Mesenchymal stem cell (in vitro differentiated cells and primary cell): ENCODE measurements around the gene MACROD2.

Experiments used
- DNase-seq: peaks from one replicate; pipeline ENCODE4 v3.0.0-alpha.2; 2013
- H2AFZ ChIP-seq: one replicate; pipeline ENCODE4 v1.6.1; 2013; ENCODE audit warnings: low read depth, mild to moderate bottlenecking, control low read depth, inconsistent platforms, low read length, moderate library complexity
- H2AK5ac ChIP-seq: 2 replicates; pipeline ENCODE4 v1.6.1; 2013; ENCODE audit warnings: low read length, moderate library complexity, mild to moderate bottlenecking, inconsistent platforms; ENCODE audit not compliant: severe bottlenecking
- H2BK120ac ChIP-seq: one replicate; pipeline ENCODE4 v1.6.1; 2013; ENCODE audit warnings: low read depth, mild to moderate bottlenecking, inconsistent platforms, low read length, moderate library complexity
- H2BK12ac ChIP-seq, 2 experiments: one replicate each; pipeline ENCODE4 v1.6.1; 2013; ENCODE audit warnings: inconsistent platforms in 2 of 2, low read length in 2 of 2, mild to moderate bottlenecking in 2 of 2, moderate library complexity in 2 of 2, control low read depth in 1 of 2
- H2BK15ac ChIP-seq: one replicate; pipeline ENCODE4 v1.6.1; 2013; ENCODE audit warnings: mild to moderate bottlenecking, low read depth, inconsistent platforms; ENCODE audit not compliant: poor library complexity, severe bottlenecking
- H2BK5ac ChIP-seq: 2 replicates; pipeline ENCODE4 v1.6.1; 2013; ENCODE audit warnings: low read depth, mild to moderate bottlenecking, low read length, control low read depth, inconsistent platforms; ENCODE audit not compliant: poor library complexity, severe bottlenecking
- H3K14ac ChIP-seq, 2 experiments: one replicate each; pipeline ENCODE4 v1.6.1; 2013; ENCODE audit warnings: inconsistent platforms in 2 of 2, low read length in 2 of 2, control low read depth in 1 of 2, mild to moderate bottlenecking in 1 of 2, moderate library complexity in 1 of 2
- H3K18ac ChIP-seq, 2 experiments: one replicate each; pipeline ENCODE4 v1.6.1; 2013; ENCODE audit warnings: inconsistent platforms in 2 of 2, low read length in 2 of 2, control low read depth in 1 of 2, low read depth in 1 of 2, mild to moderate bottlenecking in 1 of 2
- H3K23ac ChIP-seq, 2 experiments: one replicate each; pipeline ENCODE4 v1.6.1; 2013; ENCODE audit warnings: inconsistent platforms in 2 of 2, low read length in 2 of 2, mild to moderate bottlenecking in 2 of 2, moderate library complexity in 2 of 2, control low read depth in 1 of 2
- H3K27ac ChIP-seq: 2 replicates; pipeline ENCODE4 v1.5.1; 2013; ENCODE audit warnings: mild to moderate bottlenecking, moderate library complexity, low read length, control low read depth, inconsistent platforms; ENCODE audit not compliant: poor library complexity, severe bottlenecking
- H3K27me3 ChIP-seq, 2 experiments: 2 replicates each; pipeline versions ENCODE4 v1.6.1 to v1.7.0; 2013; ENCODE audit warnings: low read length in 2 of 2, mild to moderate bottlenecking in 2 of 2, moderate library complexity in 2 of 2, control low read depth in 1 of 2, inconsistent platforms in 1 of 2; ENCODE audit not compliant: control insufficient read depth in 1 of 2, insufficient read depth in 1 of 2
- H3K36me3 ChIP-seq, 2 experiments: 2 replicates each; pipeline versions ENCODE4 v1.6.1 to v1.7.0; 2013; ENCODE audit warnings: low read length in 2 of 2, control low read depth in 1 of 2, inconsistent platforms in 1 of 2, low read depth in 1 of 2, mild to moderate bottlenecking in 1 of 2; ENCODE audit not compliant: insufficient read depth in 2 of 2, control insufficient read depth in 1 of 2
- H3K4ac ChIP-seq, 2 experiments: one replicate each; pipeline ENCODE4 v1.6.1; 2013; ENCODE audit warnings: inconsistent platforms in 2 of 2, low read length in 2 of 2, mild to moderate bottlenecking in 2 of 2, moderate library complexity in 2 of 2, control low read depth in 1 of 2, low read depth in 1 of 2
- H3K4me1 ChIP-seq: 2 replicates; pipeline ENCODE4 v1.6.1; 2013; ENCODE audit warnings: low read depth, low read length, control low read depth; ENCODE audit not compliant: control insufficient read depth, insufficient read depth
- H3K4me2 ChIP-seq: 2 replicates; pipeline ENCODE4 v1.6.1; 2013; ENCODE audit warnings: low read length, mild to moderate bottlenecking, inconsistent platforms; ENCODE audit not compliant: poor library complexity, severe bottlenecking
- H3K4me3 ChIP-seq, 2 experiments: 2 replicates each; pipeline versions ENCODE4 v1.5.1 to v1.7.0; 2013; ENCODE audit warnings: low read length in 2 of 2, mild to moderate bottlenecking in 2 of 2, control low read depth in 1 of 2, low read depth in 1 of 2; ENCODE audit not compliant: insufficient read depth in 1 of 2
- H3K79me1 ChIP-seq: replicated peaks from 2 replicates; pipeline ENCODE4 v1.6.1; 2013; ENCODE audit warnings: mild to moderate bottlenecking, control low read depth, low read length, inconsistent platforms; ENCODE audit not compliant: poor library complexity, severe bottlenecking
- H3K9ac ChIP-seq: 2 replicates; pipeline ENCODE4 v1.7.0; 2013; ENCODE audit warnings: mild to moderate bottlenecking, low read length, moderate library complexity
- H3K9me3 ChIP-seq: 2 replicates; pipeline ENCODE4 v1.7.0; 2013; ENCODE audit warnings: mild to moderate bottlenecking, low read length; ENCODE audit not compliant: control insufficient read depth
- H4K8ac ChIP-seq: one replicate; pipeline ENCODE4 v1.6.1; 2013; ENCODE audit warnings: inconsistent platforms, mild to moderate bottlenecking, low read length, moderate library complexity
- H4K91ac ChIP-seq: one replicate; pipeline ENCODE4 v1.6.1; 2013; ENCODE audit warnings: mild to moderate bottlenecking, low read length, inconsistent platforms
- WGBS: methylation state at CpG from one replicate; pipeline ENCODE4 v1.1.7; 2013; ENCODE audit warnings: mixed read lengths; 5-methylcytosine and 5-hydroxymethylcytosine counted together

MACROD2 gene

GRCh38 chr20:15767586-15767985, 1772.3 kb downstream of the MACROD2 start:
- Histone ChIP-seq H3K27ac (no peak overlapping the region), H4K8ac (no peak overlapping the region), H3K9ac (no peak overlapping the region), H2BK120ac (no peak overlapping the region), H3K4me2 (no peak overlapping the region), H4K91ac (no peak overlapping the region), H2AK5ac (no peak overlapping the region), H2BK12ac (no peak overlapping the region), H3K36me3 (no peaks in the 10 kb centered on the region), H3K18ac (no peak overlapping the region), H3K9me3 (no peaks in the 10 kb centered on the region), H3K4me1 (no peaks in the 10 kb centered on the region), H3K23ac (no peak overlapping the region), H2BK15ac (no peak overlapping the region), H2AFZ (no peak overlapping the region), H2BK5ac (no peak overlapping the region), H3K4ac (no peak overlapping the region), H3K14ac (no peak overlapping the region), H3K79me1 (no peaks in the 10 kb centered on the region), H3K4me3 (no peak overlapping the region), H3K27me3 (no peaks in the 10 kb centered on the region)
- DNase-seq = no peak
- no CpG with 5 or more reads among the region's 1 CpG for WGBS

- Histone ChIP-seq H3K79me1 (no peaks in the 10 kb centered on the region), H2AK5ac (no peak overlapping the region), H3K36me3 (no peaks in the 10 kb centered on the region), H2BK120ac (no peak overlapping the region), H3K9ac (no peak overlapping the region), H3K4me3 (no peak overlapping the region), H3K27ac (no peak overlapping the region), H2AFZ (no peak overlapping the region), H2BK15ac (no peak overlapping the region), H2BK12ac (no peak overlapping the region), H2BK5ac (no peak overlapping the region), H3K4me2 (no peak overlapping the region), H3K4me1 (no peaks in the 10 kb centered on the region), H3K23ac (no peak overlapping the region), H4K8ac (no peak overlapping the region), H4K91ac (no peak overlapping the region), H3K4ac (no peak overlapping the region), H3K14ac (no peak overlapping the region), H3K27me3 (no peaks in the 10 kb centered on the region), H3K18ac (no peak overlapping the region), H3K9me3 (no peaks in the 10 kb centered on the region)
- no peak for DNase-seq
- 80% methylated on average over 2 of the region's 3 CpGs for WGBS
These were observed 1772.9 kb downstream of the MACROD2 start for GRCh38 chr20:15767999-15768741.

- H3K27ac ChIP-seq = no peak overlapping the region
- no peak for DNase-seq
- H3K14ac ChIP-seq = no peak overlapping the region
- no peak overlapping the region for H3K4ac ChIP-seq
- no peak overlapping the region for H4K91ac ChIP-seq
- no peaks in the 10 kb centered on the region for H3K4me1 ChIP-seq
- H3K4me2 ChIP-seq = no peak overlapping the region
- H4K8ac ChIP-seq = no peak overlapping the region
- H3K27me3 ChIP-seq = no peaks in the 10 kb centered on the region
- no peak overlapping the region for H2BK5ac ChIP-seq
- no CpG with 5 or more reads among the region's 3 CpGs for WGBS
- no peak overlapping the region for H3K4me3 ChIP-seq
- H2AFZ ChIP-seq = no peak overlapping the region
- no peaks in the 10 kb centered on the region for H3K36me3 ChIP-seq
- no peak overlapping the region for H2BK15ac ChIP-seq
- no peak overlapping the region for H3K9ac ChIP-seq
- no peak overlapping the region for H3K18ac ChIP-seq
- H3K9me3 ChIP-seq = no peaks in the 10 kb centered on the region
- H3K23ac ChIP-seq = no peak overlapping the region
- H2BK12ac ChIP-seq = no peak overlapping the region
- no peak overlapping the region for H2BK120ac ChIP-seq
- H2AK5ac ChIP-seq = no peak overlapping the region
- H3K79me1 ChIP-seq = no peaks in the 10 kb centered on the region
These were observed 1777.5 kb downstream of the MACROD2 start for GRCh38 chr20:15772826-15773225.

- Histone ChIP-seq H3K36me3 (no peaks in the 10 kb centered on the region), H3K23ac (no peak overlapping the region), H3K14ac (no peak overlapping the region), H2BK5ac (no peak overlapping the region), H4K8ac (no peak overlapping the region), H3K18ac (no peak overlapping the region), H2AK5ac (no peak overlapping the region), H2AFZ (no peak overlapping the region), H2BK12ac (no peak overlapping the region), H3K27me3 (no peaks in the 10 kb centered on the region), H2BK120ac (no peak overlapping the region), H3K4me2 (no peak overlapping the region), H3K9me3 (no peaks in the 10 kb centered on the region), H3K9ac (no peak overlapping the region), H2BK15ac (no peak overlapping the region), H3K79me1 (no peaks in the 10 kb centered on the region), H3K4me3 (no peak overlapping the region), H3K27ac (no peak overlapping the region), H3K4me1 (no peaks in the 10 kb centered on the region), H4K91ac (no peak overlapping the region), H3K4ac (no peak overlapping the region)
- no peak for DNase-seq
- WGBS = 84% methylated on average over 3 of the region's 4 CpGs
These were observed 1779.6 kb downstream of the MACROD2 start for GRCh38 chr20:15774926-15775325.
